GM12872 (cell line): ENCODE data around the gene USP35.

Source experiments
- TF ChIP-seq, protein P1 (sequence below): IDR thresholded peaks from 3 replicates; pipeline ENCODE4 v1.5.1; 2011; ENCODE audit warnings: low read depth, mild to moderate bottlenecking, low read length, moderate library complexity; ENCODE audit not compliant: insufficient read depth

The USP35 gene

DNA sequence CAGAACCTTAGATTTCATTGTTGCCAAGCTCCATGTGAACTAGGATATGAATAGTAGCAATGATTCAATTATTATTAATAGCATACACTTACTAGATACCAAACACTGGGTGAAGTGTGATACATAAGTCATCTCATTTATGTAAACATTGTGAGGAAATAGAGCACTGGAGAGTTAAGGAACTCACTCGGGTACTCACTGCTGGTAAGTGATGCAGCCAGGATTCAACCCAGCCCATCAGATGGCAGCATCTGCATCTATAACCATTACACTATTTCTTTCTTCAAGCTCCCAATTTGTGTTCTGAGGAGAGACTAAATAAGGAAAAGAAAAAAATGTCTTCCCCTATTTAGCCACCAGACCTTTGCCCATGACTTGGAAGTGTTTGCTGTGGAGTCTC lies 39.1 kb upstream of the USP35 start:
- TF ChIP-seq, protein P1, sequence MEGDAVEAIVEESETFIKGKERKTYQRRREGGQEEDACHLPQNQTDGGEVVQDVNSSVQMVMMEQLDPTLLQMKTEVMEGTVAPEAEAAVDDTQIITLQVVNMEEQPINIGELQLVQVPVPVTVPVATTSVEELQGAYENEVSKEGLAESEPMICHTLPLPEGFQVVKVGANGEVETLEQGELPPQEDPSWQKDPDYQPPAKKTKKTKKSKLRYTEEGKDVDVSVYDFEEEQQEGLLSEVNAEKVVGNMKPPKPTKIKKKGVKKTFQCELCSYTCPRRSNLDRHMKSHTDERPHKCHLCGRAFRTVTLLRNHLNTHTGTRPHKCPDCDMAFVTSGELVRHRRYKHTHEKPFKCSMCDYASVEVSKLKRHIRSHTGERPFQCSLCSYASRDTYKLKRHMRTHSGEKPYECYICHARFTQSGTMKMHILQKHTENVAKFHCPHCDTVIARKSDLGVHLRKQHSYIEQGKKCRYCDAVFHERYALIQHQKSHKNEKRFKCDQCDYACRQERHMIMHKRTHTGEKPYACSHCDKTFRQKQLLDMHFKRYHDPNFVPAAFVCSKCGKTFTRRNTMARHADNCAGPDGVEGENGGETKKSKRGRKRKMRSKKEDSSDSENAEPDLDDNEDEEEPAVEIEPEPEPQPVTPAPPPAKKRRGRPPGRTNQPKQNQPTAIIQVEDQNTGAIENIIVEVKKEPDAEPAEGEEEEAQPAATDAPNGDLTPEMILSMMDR = no peak

DNA sequence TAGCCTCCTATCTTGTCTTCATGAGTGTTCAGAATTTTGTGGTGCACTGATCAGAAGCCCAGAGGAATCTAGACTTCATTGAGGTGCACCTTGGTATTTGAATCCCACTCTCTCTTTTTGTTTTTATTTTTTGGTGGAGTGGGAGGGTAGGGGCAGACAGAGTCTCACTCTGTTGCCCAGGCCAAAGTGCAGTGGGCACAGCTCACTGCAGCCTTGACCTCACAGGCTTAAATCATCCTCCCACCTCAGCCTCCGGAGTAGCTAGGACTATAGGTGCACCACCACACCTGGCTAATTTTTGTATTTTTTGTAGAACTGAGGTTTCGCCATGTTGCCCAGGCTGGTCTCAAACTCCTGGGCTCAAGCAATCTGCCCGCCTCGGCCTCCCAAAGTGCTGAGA lies 38.4 kb upstream of the USP35 start:
- TF ChIP-seq, protein P1 = no peak

DNA sequence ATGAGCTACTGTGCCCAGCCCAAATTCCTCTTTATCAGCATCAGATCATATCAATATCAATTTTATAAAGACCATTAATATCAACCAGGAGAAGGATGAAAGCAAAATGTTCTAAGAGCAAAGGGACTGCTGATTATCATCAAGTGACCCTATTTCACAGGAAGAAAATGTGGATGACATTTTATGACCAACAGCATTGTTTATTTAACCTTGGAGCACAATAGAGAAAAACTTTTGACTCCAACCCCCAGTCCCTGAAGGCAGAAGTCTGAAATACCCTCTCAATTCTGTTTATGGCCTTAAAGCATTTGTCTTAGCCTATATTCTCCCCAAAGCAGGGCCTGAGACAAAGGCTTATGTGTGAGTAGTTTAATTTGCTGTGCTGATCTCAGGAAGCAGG lies 38.0 kb upstream of the USP35 start:
- TF ChIP-seq, protein P1 = no peak

DNA sequence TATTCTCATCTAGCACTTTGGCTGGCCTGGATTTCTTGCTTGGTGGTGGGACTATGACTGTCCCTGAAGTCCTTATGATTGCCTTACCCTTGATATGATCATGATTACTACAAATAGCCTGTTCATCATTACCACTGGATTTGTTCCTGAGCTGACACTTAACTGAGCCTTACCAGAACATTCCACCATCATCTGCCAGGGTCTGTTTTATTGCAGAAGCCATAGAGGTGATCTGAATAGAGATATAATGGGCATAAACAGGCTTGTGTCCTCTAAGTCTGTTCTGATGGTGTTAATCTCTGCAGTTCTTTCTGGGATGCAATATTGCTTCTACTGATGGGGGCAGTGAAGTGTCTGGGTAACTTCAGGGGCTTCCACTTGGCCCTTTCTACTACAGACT lies 36.9 kb upstream of the USP35 start:
- TF ChIP-seq, protein P1 = no peak

DNA sequence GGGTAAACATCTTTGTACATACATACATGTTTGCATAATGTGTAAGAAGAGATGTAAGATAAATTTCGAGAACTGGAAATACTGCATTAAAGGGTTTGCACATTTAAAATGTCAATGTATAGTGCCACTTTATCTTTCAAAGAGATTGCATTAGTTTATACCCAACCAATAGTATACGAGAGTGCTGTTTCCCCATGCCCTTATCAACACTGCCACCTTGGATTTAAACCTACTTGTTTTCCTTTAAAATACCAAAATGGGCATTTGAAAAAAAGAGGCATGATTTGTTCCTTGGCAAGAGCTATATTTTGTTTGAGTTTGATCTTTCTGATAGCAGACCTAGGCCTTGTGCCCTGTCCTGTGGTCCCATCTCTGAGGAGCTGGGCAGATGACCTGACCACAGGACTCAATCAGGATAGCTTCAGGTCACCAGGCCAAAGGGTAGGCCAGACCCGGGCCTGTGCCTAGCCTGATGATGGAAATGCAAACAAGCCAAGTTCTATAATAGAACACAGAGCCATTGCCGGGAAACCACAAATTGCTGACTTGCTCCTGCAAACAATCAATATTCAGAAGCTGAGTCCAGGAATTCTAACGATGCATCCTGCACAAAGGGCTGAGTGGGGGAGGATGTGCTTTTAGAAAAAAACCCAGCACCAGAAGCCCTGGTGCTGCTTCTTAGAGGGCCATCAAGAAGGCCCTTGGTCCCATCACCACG lies 32.4 kb upstream of the USP35 start:
- TF ChIP-seq, protein P1 = no peak

DNA sequence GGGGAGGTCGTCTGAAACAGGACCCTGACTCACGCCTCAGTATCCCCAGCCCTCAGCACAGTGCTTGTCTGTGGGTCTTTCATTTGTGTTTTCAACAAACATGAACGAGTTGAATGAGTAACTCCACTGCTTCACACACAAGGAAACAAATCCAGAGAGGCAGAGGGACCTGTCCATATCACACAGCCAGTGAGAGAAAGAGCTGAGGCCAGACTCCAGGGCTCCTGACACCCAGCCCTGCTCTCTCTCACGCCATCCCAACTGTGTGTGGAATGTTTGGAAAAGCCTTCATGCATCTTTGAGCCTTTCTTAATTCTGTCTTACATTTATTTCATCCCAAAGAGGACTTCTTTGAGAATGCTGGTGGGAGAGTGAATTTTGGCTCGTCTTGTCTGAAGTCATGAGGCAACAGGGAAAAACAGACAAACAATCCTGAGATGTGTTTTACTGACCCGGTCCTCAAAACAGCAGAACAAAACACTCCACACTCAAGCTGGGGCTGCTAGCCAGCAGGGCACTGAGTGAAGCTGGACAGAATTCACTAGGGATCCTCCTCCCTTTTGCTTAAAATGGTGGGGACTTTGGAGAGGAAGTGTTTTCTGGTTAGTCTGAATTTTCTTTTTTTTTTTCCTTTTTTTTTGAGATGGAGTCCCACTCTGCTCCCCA lies 29.6 kb upstream of the USP35 start:
- TF ChIP-seq, protein P1 = no peak

DNA sequence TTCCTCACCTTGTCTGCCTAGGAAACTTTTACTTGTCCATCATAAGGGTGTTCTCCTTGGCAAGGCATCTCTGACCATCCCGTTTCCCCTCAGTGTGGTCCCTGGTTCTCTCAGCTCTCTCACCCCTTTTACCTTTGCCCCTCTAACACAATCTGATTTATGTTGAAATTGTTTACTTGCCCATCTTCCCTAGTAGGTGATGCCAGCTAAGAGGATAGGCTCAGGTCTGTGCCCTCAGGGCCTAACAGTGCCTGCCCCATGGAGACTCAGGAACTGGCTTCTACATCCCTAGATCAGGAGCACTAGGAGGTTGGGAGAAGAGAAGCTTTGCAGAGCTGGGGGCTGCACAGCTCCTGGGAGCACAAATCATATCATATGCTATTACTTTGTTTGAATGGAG lies 28.2 kb upstream of the USP35 start:
- TF ChIP-seq, protein P1 = no peak
